ENCODE measurements around the gene RIPOR3. TPM values are rescaled to one million over a fixed set of nuclear protein-coding genes. Genes with fewer than 3 reads are reported as not detected.

The RIPOR3 gene
- total and polyA plus RNA-seq, 9 of the 15 experiments (the other 6 are each of a cell fraction or from before 2014, with no cell fraction given) = 3.3 to 62.7 (median 21.4) TPM

DNA sequence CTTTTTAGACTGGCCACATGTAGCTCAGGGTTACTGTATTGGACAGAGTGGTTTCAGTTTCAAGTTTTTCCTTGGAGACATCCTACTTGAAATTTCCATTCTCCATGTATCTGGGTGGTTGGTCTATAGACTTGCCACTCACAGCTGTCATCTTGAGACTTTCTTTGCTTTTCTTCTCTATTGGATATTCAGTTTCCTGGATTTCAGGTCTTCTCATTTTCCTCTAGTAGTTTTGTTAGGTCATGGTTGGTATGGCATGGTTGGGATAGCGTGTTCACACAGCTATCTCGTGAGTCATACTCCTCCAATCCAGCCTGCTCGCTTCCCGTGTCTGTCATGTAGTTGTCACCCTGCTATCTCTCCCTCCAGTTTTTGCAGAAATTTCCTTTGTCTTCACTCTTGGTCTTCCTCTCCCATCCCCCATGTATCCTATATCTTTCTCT is 132.8 kb downstream of the RIPOR3 start (continued):
- TF ChIP-seq, protein P1, sequence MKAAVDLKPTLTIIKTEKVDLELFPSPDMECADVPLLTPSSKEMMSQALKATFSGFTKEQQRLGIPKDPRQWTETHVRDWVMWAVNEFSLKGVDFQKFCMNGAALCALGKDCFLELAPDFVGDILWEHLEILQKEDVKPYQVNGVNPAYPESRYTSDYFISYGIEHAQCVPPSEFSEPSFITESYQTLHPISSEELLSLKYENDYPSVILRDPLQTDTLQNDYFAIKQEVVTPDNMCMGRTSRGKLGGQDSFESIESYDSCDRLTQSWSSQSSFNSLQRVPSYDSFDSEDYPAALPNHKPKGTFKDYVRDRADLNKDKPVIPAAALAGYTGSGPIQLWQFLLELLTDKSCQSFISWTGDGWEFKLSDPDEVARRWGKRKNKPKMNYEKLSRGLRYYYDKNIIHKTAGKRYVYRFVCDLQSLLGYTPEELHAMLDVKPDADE (conservative IDR thresholded peaks at IDR 0.05; ENCODE audit: control insufficient read depth, low read depth, low read length) = no peak
- TF ChIP-seq MAFF (IDR thresholded peaks at IDR 0.05; ENCODE audit: low read length) = no peak; the same call in 1 of the 2 replicates
- TF ChIP-seq, protein P2, sequence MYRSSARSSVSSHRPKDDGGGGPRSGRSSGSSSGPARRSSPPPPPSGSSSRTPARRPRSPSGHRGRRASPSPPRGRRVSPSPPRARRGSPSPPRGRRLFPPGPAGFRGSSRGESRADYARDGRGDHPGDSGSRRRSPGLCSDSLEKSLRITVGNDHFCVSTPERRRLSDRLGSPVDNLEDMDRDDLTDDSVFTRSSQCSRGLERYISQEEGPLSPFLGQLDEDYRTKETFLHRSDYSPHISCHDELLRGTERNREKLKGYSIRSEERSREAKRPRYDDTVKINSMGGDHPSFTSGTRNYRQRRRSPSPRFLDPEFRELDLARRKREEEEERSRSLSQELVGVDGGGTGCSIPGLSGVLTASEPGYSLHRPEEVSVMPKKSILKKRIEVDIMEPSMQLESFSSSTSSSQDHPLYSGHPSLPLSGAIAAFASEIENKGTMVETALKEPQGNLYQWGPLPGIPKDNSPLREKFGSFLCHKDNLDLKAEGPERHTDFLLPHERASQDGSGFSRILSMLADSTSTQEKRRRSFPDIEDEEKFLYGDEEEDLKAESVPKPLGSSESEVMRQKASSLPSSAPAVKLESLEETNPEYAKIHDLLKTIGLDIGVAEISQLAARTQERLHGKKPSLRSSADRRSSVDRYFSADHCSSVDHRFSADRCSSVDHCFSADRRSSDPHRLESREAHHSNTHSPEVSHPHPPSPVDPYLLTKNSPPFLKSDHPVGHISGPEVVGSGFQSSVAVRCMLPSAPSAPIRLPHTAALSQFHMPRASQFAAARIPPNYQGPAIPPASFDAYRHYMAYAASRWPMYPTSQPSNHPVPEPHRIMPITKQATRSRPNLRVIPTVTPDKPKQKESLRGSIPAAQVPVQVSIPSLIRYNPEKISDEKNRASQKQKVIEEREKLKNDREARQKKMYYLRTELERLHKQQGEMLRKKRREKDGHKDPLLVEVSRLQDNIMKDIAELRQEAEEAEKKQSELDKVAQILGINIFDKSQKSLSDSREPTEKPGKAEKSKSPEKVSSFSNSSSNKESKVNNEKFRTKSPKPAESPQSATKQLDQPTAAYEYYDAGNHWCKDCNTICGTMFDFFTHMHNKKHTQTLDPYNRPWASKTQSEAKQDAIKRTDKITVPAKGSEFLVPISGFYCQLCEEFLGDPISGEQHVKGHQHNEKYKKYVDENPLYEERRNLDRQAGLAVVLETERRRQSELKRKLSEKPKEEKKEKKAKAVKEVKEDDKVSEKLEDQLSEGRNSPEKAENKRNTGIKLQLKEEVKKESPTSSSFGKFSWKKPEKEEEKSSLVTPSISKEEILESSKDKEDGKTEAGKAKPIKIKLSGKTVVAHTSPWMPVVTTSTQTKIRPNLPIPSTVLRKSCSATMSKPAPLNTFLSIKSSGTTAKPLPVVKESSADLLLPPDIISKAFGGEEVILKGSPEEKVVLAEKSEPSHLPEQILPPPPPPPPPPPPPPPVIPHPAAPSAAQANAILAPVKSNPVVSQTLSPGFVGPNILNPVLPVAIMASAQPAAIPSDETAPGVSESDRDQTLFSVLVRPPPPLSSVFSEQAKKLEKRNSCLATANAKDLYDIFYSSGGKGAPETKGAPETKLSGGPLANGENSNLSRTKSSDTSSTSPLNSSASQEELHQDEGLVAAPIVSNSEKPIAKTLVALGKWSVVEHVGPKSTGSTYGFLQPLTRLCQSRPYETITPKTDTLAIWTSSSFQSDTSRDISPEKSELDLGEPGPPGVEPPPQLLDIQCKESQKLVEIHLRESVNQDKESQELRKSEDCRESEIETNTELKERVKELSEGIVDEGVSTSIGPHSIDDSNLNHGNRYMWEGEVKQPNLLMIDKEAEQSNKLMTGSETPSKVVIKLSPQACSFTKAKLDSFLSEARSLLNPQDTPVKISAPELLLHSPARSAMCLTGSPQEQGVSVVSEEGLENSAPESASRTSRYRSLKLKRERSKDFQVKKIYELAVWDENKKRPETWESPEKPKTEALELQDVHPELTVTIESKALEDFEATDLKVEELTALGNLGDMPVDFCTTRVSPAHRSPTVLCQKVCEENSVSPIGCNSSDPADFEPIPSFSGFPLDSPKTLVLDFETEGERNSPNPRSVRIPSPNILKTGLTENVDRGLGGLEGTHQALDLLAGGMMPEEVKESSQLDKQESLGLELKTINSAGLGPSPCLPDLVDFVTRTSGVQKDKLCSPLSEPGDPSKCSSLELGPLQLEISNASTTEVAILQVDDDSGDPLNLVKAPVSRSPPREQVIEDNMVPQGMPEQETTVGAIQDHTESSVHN (IDR thresholded peaks at IDR 0.05; ENCODE audit: borderline replicate concordance in 1 of 2, low read depth in 1 of 2) = 0 out of 4 replicates have a peak, but pooled peaks of 1 of the 2 experiments have one; percentile 56
- TF ChIP-seq ZNF239 (CRISPR knock-in tag; IDR thresholded peaks at IDR 0.05) = no peak
- TF ChIP-seq PML (IDR thresholded peaks at IDR 0.05; ENCODE audit: low read length) = no peak
- no peak for TF ChIP-seq GATA2 (CRISPR knock-in tag; IDR thresholded peaks at IDR 0.05)
- no peak for TF ChIP-seq FOXM1 (IDR thresholded peaks at IDR 0.05; ENCODE audit: low read depth)
- no peak for TF ChIP-seq FOXM1 (CRISPR knock-in tag; IDR thresholded peaks at IDR 0.05; ENCODE audit: low read depth)
- no peak for TF ChIP-seq ZNF780A (CRISPR knock-in tag; IDR thresholded peaks at IDR 0.05)
- no peak for TF ChIP-seq ZNF140 (CRISPR knock-in tag; IDR thresholded peaks at IDR 0.05)
- TF ChIP-seq, protein P3, sequence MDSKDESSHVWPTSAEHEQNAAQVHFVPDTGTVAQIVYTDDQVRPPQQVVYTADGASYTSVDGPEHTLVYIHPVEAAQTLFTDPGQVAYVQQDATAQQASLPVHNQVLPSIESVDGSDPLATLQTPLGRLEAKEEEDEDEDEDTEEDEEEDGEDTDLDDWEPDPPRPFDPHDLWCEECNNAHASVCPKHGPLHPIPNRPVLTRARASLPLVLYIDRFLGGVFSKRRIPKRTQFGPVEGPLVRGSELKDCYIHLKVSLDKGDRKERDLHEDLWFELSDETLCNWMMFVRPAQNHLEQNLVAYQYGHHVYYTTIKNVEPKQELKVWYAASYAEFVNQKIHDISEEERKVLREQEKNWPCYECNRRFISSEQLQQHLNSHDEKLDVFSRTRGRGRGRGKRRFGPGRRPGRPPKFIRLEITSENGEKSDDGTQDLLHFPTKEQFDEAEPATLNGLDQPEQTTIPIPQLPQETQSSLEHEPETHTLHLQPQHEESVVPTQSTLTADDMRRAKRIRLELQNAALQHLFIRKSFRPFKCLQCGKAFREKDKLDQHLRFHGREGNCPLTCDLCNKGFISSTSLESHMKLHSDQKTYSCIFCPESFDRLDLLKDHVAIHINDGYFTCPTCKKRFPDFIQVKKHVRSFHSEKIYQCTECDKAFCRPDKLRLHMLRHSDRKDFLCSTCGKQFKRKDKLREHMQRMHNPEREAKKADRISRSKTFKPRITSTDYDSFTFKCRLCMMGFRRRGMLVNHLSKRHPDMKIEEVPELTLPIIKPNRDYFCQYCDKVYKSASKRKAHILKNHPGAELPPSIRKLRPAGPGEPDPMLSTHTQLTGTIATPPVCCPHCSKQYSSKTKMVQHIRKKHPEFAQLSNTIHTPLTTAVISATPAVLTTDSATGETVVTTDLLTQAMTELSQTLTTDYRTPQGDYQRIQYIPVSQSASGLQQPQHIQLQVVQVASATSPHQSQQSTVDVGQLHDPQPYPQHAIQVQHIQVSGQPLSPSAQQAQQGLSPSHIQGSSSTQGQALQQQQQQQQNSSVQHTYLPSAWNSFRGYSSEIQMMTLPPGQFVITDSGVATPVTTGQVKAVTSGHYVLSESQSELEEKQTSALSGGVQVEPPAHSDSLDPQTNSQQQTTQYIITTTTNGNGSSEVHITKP (IDR thresholded peaks at IDR 0.05; ENCODE audit: partially characterized antibody) = no peak
- TF ChIP-seq, protein P4, sequence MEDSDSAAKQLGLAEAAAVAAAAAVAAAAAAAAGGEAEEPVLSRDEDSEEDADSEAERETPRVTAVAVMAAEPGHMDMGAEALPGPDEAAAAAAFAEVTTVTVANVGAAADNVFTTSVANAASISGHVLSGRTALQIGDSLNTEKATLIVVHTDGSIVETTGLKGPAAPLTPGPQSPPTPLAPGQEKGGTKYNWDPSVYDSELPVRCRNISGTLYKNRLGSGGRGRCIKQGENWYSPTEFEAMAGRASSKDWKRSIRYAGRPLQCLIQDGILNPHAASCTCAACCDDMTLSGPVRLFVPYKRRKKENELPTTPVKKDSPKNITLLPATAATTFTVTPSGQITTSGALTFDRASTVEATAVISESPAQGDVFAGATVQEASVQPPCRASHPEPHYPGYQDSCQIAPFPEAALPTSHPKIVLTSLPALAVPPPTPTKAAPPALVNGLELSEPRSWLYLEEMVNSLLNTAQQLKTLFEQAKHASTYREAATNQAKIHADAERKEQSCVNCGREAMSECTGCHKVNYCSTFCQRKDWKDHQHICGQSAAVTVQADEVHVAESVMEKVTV (CRISPR knock-in tag; IDR thresholded peaks at IDR 0.05) = no peak
- TF ChIP-seq STAG1 (CRISPR knock-in tag; IDR thresholded peaks at IDR 0.05; ENCODE audit: borderline replicate concordance) = no peak
- peak; percentile 88 for TF ChIP-seq SMARCA4 (IDR thresholded peaks at IDR 0.05)

Measured in K562 (cell line).